CD4-positive, CD25-positive, alpha-beta regulatory T cell (primary cell): ENCODE results near the gene TBC1D9B. TPM values are rescaled to one million over a fixed set of nuclear protein-coding genes. Genes with fewer than 3 reads are reported as not detected.

Source experiments
- ATAC-seq, 2 donors: fragments of 150-1000 bp; cut with Tn5 transposase; one replicate each; pipeline ENCODE4 v1.10.0; 2021; ENCODE audit warnings: low read depth in 2 of 2, moderate number of reproducible peaks in 2 of 2, moderate library complexity in 1 of 2
- DNase-seq, 3 donors: peaks; one replicate each; pipeline versions ENCODE4 v3.0.0 to v3.0.0-alpha.2; 2012 to 2022; ENCODE audit warnings: mixed read lengths in 1 of 3
- H3K27ac ChIP-seq: one replicate; pipeline ENCODE4 v1.7.0; 2013; ENCODE audit warnings: mild to moderate bottlenecking, low read length; ENCODE audit not compliant: insufficient read depth, poor library complexity, severe bottlenecking
- H3K27me3 ChIP-seq: one replicate; pipeline ENCODE4 v1.7.0; 2013; ENCODE audit warnings: low read length; ENCODE audit not compliant: control insufficient read depth, insufficient read depth
- H3K36me3 ChIP-seq: one replicate; pipeline ENCODE4 v1.7.0; 2013; ENCODE audit warnings: mild to moderate bottlenecking, low read length, moderate library complexity; ENCODE audit not compliant: control insufficient read depth, insufficient read depth
- H3K4me1 ChIP-seq: 2 replicates; pipeline ENCODE4 v1.7.0; 2013; ENCODE audit warnings: mild to moderate bottlenecking, low read length; ENCODE audit not compliant: insufficient read depth, control insufficient read depth, poor library complexity, severe bottlenecking
- H3K4me3 ChIP-seq: one replicate; pipeline ENCODE4 v1.7.0; 2013; ENCODE audit warnings: low read depth, mild to moderate bottlenecking, low read length, moderate library complexity
- H3K9me3 ChIP-seq, 2 experiments: 1 replicate in 1 of 2; 2 replicates in 1 of 2; pipeline ENCODE4 v1.7.0; 2013; ENCODE audit warnings: low read length in 2 of 2, mild to moderate bottlenecking in 1 of 2, moderate library complexity in 1 of 2; ENCODE audit not compliant: control insufficient read depth in 2 of 2
- H3K27ac Mint-ChIP-seq, 3 donors: one replicate each; pipeline ENCODE4 v1.8.0; 2020 to 2022; ENCODE audit warnings: mild to moderate bottlenecking in 3 of 3, mixed read lengths in 3 of 3, moderate library complexity in 2 of 3
- H3K27me3 Mint-ChIP-seq: one replicate; pipeline ENCODE4 v1.8.0; 2022; ENCODE audit warnings: mild to moderate bottlenecking, mixed read lengths
- H3K36me3 Mint-ChIP-seq: one replicate; pipeline ENCODE4 v1.8.0; 2020; ENCODE audit warnings: mixed read lengths
- H3K4me1 Mint-ChIP-seq, 4 donors: one replicate each; pipeline ENCODE4 v1.8.0; 2020 to 2022; ENCODE audit warnings: mixed read lengths in 4 of 4, mild to moderate bottlenecking in 1 of 4
- H3K4me3 Mint-ChIP-seq, 4 donors: one replicate each; pipeline ENCODE4 v1.8.0; 2020 to 2022; ENCODE audit warnings: mild to moderate bottlenecking in 4 of 4, mixed read lengths in 4 of 4, moderate library complexity in 3 of 4
- H3K9me3 Mint-ChIP-seq, 7 donors: one replicate each; pipeline ENCODE4 v1.8.0; 2020 to 2022; ENCODE audit warnings: mixed read lengths in 7 of 7, mild to moderate bottlenecking in 3 of 7, moderate library complexity in 2 of 7
- polyA plus RNA-seq, 4 donors: library from polyadenylated mRNA; unstranded; fragments of 300-500 nt; fragmentation: Illumina TruSeq; gene quantifications; one replicate each; pipeline ENCODE4 v1.2.3, GENCODE V29; 2021
- total RNA-seq: library from RNA; stranded (reverse); gene quantifications from one replicate; pipeline ENCODE4 v1.2.3, GENCODE V29; 2022

TBC1D9B gene
- total and polyA plus RNA-seq, 5 donors from 2014 or later, result 11.3 to 53.1 (median 15.9) TPM

DNA sequence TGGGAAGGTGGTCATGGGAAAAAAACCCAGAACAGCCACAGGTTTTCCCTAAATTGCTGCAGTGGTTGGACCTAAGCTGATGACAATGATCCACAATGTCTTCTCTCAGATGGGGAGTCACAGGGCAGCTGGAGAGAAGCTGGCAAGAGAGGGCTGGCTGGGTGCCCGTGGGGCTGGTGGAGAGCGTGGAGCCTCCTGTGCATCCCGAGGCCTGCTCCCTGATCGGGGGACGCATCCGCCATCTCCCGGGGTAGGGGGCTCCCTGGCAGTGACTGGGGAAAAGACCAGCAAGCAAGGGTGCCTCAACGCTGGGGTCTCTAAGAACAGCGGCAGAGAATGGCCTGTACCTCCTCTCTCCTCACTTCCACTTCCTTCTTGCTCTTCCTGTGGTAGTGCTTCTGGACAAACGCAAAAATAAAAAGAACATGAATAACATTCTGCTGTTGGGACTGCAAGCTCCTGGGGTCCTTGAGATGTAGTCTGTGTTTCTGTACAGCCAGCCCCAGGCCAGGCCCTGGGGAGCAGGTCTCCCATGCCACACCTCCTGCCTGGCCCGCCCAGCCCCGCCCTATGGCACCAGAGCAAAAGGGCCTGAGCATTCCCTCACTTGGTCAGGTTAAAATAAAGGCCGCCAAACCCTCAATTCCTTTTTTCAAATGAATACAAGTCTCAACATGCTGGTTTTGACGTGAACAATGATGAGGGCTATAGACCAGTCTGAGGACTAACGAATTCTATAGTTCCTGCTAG is 42.0 kb downstream of the TBC1D9B start:
- H3K36me3 ChIP-seq, result peaks cover 11% of the 10 kb centered on the region
- no peaks in the 10 kb centered on the region for H3K4me1 Mint-ChIP-seq
- no peaks in the 10 kb centered on the region for H3K9me3 Mint-ChIP-seq
- H3K9me3 ChIP-seq, result no peaks in the 10 kb centered on the region
- no peak overlapping the region for H3K4me3 Mint-ChIP-seq
- H3K27ac Mint-ChIP-seq, result no peak overlapping the region
- no peak overlapping the region for H3K27ac ChIP-seq
- ATAC-seq (no peak), DNase-seq (no peak)
- H3K4me3 ChIP-seq, result no peak overlapping the region
- no peaks in the 10 kb centered on the region for H3K4me1 ChIP-seq
- no peaks in the 10 kb centered on the region for H3K27me3 ChIP-seq
- peaks cover 14% of the 10 kb centered on the region for H3K36me3 Mint-ChIP-seq
- H3K27me3 Mint-ChIP-seq, result no peaks in the 10 kb centered on the region

DNA sequence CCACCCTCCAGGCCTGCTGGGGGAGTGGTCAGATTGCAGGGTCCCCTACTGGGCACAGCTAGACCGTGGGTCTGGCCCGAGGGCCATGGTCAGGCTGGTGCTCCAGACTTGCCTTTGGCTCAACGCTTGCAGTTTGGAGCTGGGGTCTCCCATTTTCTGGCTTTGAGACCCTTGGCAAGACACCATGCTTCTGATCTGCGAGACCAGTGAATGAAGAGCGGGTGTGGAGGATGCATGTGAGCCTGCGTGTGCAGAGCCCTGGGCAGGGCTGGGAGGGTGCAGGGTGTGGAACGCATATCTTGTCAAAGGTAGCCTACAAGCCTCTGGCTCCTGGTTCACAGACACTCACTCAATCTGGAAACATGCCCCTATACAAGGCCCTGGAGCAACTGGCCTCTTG is 43.0 kb downstream of the TBC1D9B start:
- ATAC-seq (no peak), DNase-seq (no peak)
- no peak overlapping the region for H3K4me3 ChIP-seq
- H3K27ac ChIP-seq, result no peak overlapping the region
- H3K36me3 Mint-ChIP-seq, result peaks cover 14% of the 10 kb centered on the region
- H3K27ac Mint-ChIP-seq, result no peak overlapping the region
- no peaks in the 10 kb centered on the region for H3K9me3 ChIP-seq
- H3K9me3 Mint-ChIP-seq, result no peaks in the 10 kb centered on the region
- H3K4me3 Mint-ChIP-seq, result no peak overlapping the region
- H3K4me1 ChIP-seq, result peaks cover under 1% of the 10 kb centered on the region
- H3K27me3 Mint-ChIP-seq, result no peaks in the 10 kb centered on the region
- peaks cover 0 to 7% (median under 1%) of the 10 kb centered on the region in 4 donors for H3K4me1 Mint-ChIP-seq
- no peaks in the 10 kb centered on the region for H3K27me3 ChIP-seq
- H3K36me3 ChIP-seq, result peaks cover 10% of the 10 kb centered on the region

DNA sequence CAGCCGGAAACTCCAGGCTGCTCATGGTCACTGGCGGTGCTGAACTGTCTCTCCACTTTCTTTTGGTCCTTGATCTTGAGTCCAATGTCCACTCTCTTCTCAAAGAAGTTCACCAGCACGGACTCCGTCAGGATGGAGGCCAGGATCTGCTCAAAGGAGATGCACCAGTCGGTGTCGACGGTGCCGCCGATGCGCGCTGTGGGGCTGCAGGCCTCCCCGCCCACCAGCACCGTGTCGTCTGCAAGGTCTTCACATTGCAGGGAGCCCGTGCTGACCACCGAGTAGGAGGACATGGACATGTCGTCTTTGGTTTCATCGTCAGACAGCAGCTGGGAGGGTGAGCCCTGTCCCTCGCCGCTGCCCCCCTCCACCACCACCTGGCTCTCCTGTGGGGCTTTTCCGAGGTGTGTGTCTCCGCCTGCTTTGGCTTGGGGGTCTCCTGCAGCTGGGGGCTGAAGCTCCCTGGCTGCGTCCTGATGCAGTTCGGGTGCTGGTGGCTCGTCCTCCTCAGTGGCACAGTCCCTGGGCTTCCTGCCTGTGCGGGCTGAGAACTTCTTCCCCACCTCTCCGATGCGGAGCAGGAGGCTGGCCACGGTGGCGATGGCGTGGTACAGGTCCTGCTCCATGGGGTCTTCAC is 44.1 kb downstream of the TBC1D9B start:
- peaks cover 10% of the 10 kb centered on the region for H3K36me3 ChIP-seq
- peaks cover 14% of the 10 kb centered on the region for H3K36me3 Mint-ChIP-seq
- no peak overlapping the region for H3K27ac ChIP-seq
- ATAC-seq (no peak), DNase-seq (no peak)
- H3K27ac Mint-ChIP-seq, result no peak overlapping the region
- H3K4me1 ChIP-seq, result peaks cover 8% of the 10 kb centered on the region
- H3K4me3 Mint-ChIP-seq, result no peak overlapping the region
- H3K9me3 Mint-ChIP-seq, result no peaks in the 10 kb centered on the region
- H3K27me3 Mint-ChIP-seq, result no peaks in the 10 kb centered on the region
- H3K9me3 ChIP-seq, result no peaks in the 10 kb centered on the region
- peaks cover 0 to 11% (median 3%) of the 10 kb centered on the region in 4 donors for H3K4me1 Mint-ChIP-seq
- no peaks in the 10 kb centered on the region for H3K27me3 ChIP-seq
- H3K4me3 ChIP-seq, result no peak overlapping the region

DNA sequence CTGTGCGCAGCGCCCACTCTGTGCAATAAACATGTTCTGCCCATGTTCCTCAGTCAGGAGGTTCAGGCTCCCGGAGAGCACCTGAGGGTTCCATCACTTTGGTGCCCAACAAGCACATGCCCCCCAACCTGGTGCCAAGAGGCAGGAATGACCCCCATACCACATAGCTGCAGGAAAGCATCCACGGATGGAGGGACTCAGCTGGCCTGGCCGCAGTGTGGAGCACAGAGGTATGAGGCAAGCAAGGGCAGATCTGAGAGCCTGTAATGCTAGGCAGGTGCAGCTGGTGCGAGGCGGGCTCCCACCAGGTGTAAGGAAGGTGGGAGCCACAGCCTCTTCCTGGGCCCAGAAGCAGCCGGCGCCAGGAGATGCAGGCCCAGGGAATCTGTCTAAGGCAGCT is 44.8 kb downstream of the TBC1D9B start:
- Mint-ChIP-seq H3K9me3 (no peaks in the 10 kb centered on the region), H3K27me3 (no peaks in the 10 kb centered on the region), H3K27ac (no peak overlapping the region), H3K4me1 (peaks cover 0 to 15% (median 8%) of the 10 kb centered on the region in 4 donors), H3K36me3 (peaks cover 14% of the 10 kb centered on the region), H3K4me3 (no peak overlapping the region)
- H3K4me1 ChIP-seq, result peaks cover 12% of the 10 kb centered on the region
- no peaks in the 10 kb centered on the region for H3K9me3 ChIP-seq
- H3K27ac ChIP-seq, result no peak overlapping the region
- ATAC-seq (no peak), DNase-seq (no peak)
- peaks cover 10% of the 10 kb centered on the region for H3K36me3 ChIP-seq
- H3K27me3 ChIP-seq, result no peaks in the 10 kb centered on the region
- H3K4me3 ChIP-seq, result no peak overlapping the region

DNA sequence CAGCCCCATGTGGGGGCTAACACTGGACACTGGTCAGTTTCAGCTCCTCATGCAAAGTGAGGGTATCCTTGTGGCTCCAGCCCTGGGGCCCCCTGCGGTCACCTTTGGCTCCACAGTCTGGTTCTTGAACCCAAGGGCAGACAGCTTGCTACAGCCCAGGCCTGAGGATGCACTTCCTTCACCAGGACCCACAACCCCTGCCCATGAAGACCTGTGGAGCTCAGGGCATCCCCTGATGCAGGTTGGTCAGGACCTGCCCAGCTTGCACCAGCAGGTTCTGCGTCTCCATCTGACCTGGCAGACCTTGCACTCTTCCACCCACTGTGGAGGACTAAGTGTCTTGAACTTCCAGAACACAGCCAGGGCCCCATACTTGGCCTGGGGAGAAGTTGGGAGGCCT is 45.4 kb downstream of the TBC1D9B start:
- H3K36me3 ChIP-seq, result peaks cover 10% of the 10 kb centered on the region
- H3K27ac Mint-ChIP-seq, result peak overlapping the region in 1 of 3 donors; percentile 38
- H3K4me1 ChIP-seq, result peaks cover 13% of the 10 kb centered on the region
- ATAC-seq (no peak), DNase-seq (no peak)
- H3K36me3 Mint-ChIP-seq, result peaks cover 14% of the 10 kb centered on the region
- H3K4me1 Mint-ChIP-seq, result peaks cover 0 to 20% (median 12%) of the 10 kb centered on the region in 4 donors
- no peaks in the 10 kb centered on the region for H3K9me3 ChIP-seq
- H3K27ac ChIP-seq, result no peak overlapping the region
- H3K4me3 Mint-ChIP-seq, result peak overlapping the region in 1 of 4 donors; percentile 21
- H3K27me3 Mint-ChIP-seq, result no peaks in the 10 kb centered on the region
- no peaks in the 10 kb centered on the region for H3K27me3 ChIP-seq
- H3K4me3 ChIP-seq, result no peak overlapping the region
- H3K9me3 Mint-ChIP-seq, result no peaks in the 10 kb centered on the region

DNA sequence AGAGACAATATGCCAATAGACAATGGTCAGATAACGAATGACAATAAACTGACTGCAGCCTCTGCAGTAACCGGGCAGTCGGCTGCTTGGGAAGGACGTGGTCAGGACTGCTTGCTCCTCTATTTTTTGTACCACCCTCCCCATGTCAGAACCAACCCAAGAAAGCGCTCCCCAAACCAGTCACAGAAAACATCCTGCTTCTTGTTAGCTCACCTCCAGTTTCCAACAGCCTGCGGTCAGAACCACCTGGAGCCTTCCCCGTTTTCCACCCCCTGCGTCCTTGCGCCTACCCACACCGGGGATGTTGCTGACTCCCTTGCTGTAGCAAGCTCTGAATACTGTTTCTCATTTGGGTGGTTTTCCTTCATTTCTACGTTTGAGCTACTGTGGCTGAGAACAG is 47.4 kb downstream of the TBC1D9B start:
- Mint-ChIP-seq H3K27me3 (no peaks in the 10 kb centered on the region), H3K36me3 (peaks cover 10% of the 10 kb centered on the region), H3K9me3 (no peaks in the 10 kb centered on the region), H3K27ac (no peak overlapping the region), H3K4me3 (peak overlapping the region; percentile 74 to 99 (median 92)), H3K4me1 (peaks cover 0 to 31% (median 16%) of the 10 kb centered on the region in 4 donors)
- H3K4me1 ChIP-seq, result peaks cover 13% of the 10 kb centered on the region
- H3K27ac ChIP-seq, result no peak overlapping the region
- no peak overlapping the region for H3K4me3 ChIP-seq
- H3K27me3 ChIP-seq, result no peaks in the 10 kb centered on the region
- DNase-seq (no peak), ATAC-seq (no peak)
- H3K9me3 ChIP-seq, result no peaks in the 10 kb centered on the region
- peaks cover 10% of the 10 kb centered on the region for H3K36me3 ChIP-seq

DNA sequence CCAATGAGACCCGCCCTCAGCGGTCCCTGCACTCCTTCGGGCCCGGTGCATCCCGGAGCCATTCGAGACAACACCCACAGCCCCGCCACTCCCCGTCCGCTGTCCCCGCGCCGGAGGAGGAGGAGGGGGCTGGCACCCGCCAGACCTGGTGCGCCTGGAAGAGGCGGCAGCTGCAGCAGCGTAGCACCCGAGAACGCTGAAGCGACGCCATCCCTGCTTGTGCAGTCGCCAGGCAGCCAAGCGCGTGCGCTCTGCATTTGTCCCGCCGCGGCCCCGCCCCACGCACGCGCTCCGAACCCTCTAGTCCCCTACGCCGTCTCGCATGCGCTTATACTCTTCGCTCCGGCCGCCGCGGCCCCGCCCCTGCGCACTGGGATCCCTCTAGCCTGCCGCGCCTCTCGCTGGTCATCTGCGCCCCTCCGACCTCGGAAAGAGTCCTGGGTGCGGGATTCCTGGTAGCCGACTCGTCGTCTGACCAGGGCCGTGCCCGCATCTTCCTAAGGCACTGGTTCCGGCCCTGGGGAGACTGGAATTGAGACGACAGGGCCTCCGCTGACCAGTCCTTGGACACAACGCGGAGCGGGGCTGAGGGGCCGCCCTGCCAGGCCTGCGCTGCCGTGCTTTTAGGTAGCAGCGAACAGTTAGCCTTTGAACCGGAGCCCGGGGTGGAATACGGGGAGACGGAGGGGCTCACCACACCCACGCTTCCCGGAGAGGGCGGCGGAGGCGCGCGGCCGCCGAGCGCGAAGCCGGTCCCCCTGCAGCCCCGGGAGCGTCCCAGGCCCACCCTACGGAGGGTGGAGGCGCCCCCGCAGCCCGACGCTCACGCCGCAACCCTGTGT is 48.9 kb downstream of the TBC1D9B start, which contains the start of gene MRNIP:
TSS of gene MRNIP (minus strand) at position 232 of the 842 bp plus-strand sequence. CDS start at position 211, 21 bp downstream.
- peaks cover 5% of the 10 kb centered on the region for H3K36me3 Mint-ChIP-seq

More for the DNA sequence above, 48.9 kb downstream of the TBC1D9B start, which contains the start of gene MRNIP:
- H3K27ac ChIP-seq, result peak within 1 kb of the TSS; percentile 72
- DNase-seq (peak; percentile 77 to 94 (median 85)), ATAC-seq (peak; percentile 95 to 98)
- H3K27me3 Mint-ChIP-seq, result no peaks in the 10 kb centered on the region
- peak within 1 kb of the TSS; percentile 89 for H3K4me3 ChIP-seq
- peak within 1 kb of the TSS; percentile 86 to 98 (median 94) for H3K27ac Mint-ChIP-seq
- peaks cover 0 to 38% (median 17%) of the 10 kb centered on the region in 4 donors for H3K4me1 Mint-ChIP-seq
- H3K4me1 ChIP-seq, result peaks cover 13% of the 10 kb centered on the region
- H3K4me3 Mint-ChIP-seq, result peak within 1 kb of the TSS; percentile 97 to 99 (median 98)
- H3K27me3 ChIP-seq, result no peaks in the 10 kb centered on the region
- no peaks in the 10 kb centered on the region for H3K9me3 Mint-ChIP-seq
- H3K9me3 ChIP-seq, result no peaks in the 10 kb centered on the region
- H3K36me3 ChIP-seq, result peaks cover 3% of the 10 kb centered on the region
